GM03348 (cell line): Measurements from ENCODE around the gene ACCSL.

Source experiments
- DNase-seq: peaks from one replicate; pipeline ENCODE4 v3.0.0; 2012; ENCODE audit warnings: low spot score

Gene ACCSL

DNA sequence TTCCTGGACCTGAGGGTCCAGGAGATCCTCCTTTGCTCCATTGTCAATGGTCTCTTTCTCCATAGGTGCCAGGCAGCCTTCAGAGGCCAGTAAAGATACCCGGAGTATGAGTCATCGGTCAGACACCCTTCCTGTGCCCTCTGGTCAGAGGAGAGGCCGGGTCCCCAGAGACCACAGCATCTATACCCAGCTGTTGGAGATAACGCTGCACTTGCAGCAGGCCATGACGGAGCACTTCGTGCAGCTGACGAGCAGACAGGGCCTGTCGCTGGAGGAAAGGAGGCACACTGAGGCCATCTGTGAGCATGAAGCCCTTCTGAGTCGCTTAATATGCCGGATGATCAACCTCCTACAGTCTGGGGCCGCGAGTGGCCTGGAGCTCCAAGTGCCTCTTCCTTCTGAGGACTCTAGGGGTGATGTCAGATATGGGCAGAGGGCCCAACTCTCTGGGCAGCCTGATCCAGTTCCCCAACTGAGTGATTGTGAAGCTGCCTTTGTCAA is at the start of gene ACCSL:
Gene ACCSL, plus strand, starts transcription at position 51 of the 501 bp plus-strand sequence. Its CDS starts 56 bp downstream, at position 107.
- DNase-seq, result no peak

GRCh38 chr11:43998308-43998707 is 49.5 kb upstream of the ACCSL start:
- DNase-seq, result no peak

- no peak for DNase-seq
These were observed 47.0 kb upstream of the ACCSL start for GRCh38 chr11:44000731-44001130.

- DNase-seq, result no peak
These were observed 45.3 kb upstream of the ACCSL start for GRCh38 chr11:44002191-44003093.

- DNase-seq, result peak; percentile 0
These were observed 43.9 kb upstream of the ACCSL start for GRCh38 chr11:44003736-44004451.

- DNase-seq, result no peak
These were observed 43.2 kb upstream of the ACCSL start for GRCh38 chr11:44004452-44005062.

- no peak for DNase-seq
These were observed 42.6 kb upstream of the ACCSL start for GRCh38 chr11:44005063-44005701.

DNA sequence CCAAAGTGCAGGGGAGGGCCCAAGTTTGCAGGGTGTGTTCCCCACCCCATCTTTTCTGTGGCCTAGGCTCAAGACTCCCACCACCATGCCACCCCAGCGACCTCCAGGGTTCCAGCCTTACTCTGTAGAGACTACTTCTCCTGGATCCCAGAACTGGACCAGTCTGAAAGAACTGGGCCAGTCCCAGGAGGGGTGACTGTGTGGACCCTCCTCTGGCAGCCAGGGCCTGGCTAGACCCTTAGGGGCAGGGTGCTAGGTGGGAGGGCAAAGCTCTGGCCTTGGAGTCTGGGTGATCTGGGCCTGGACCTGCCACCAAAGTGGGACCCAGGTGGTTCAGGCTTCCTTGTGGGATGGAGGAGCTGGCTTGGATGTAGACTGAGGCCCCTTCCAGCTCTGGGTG is 41.8 kb upstream of the ACCSL start:
- DNase-seq, result no peak

DNA sequence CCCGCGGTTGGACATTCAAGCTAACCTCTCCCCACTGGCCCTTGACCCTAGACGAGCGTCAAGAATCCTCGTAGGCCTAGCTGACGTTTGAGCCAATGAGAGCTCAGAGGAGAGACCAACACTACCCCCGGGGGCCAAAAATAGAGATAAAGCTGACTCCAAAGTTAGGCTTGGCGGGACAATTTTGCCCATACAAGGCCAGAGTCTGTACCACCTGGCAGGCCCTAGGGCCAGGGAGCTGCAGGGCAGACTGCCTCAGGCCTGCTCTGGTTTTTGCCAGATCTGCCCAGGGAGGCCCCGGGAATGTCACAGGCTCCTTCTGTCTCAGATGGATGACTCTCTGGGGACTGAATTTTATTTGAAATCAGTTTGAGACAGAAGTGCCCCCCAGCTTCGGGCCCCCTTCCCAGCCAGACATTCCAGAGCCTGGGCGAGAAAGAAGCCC is 40.8 kb upstream of the ACCSL start:
- DNase-seq, result no peak

- no peak for DNase-seq
These were observed 40.2 kb upstream of the ACCSL start for GRCh38 chr11:44007481-44008087.

DNA sequence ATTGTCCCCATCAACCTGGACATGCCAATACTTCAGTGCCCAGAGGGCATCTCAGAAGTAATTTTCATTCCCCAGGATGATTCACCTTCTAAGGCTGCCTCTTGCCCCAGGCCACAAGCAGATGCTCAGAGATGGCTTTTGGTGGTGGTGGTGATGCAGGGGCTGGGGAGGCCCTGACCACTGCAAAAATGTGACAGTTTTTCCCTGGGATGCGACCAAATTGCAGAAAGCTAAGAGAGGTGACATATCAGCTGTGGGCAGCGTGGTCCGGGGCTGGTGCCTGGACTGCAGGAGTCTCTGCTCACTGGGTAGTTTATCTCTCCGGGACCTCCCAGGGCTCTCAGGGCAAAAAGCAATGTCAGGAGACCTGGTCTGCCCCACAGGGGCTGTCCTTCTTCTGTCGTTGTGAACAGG is 39.7 kb upstream of the ACCSL start:
- DNase-seq, result no peak

- DNase-seq, result no peak
These were observed 39.1 kb upstream of the ACCSL start for GRCh38 chr11:44008698-44009097.

DNA sequence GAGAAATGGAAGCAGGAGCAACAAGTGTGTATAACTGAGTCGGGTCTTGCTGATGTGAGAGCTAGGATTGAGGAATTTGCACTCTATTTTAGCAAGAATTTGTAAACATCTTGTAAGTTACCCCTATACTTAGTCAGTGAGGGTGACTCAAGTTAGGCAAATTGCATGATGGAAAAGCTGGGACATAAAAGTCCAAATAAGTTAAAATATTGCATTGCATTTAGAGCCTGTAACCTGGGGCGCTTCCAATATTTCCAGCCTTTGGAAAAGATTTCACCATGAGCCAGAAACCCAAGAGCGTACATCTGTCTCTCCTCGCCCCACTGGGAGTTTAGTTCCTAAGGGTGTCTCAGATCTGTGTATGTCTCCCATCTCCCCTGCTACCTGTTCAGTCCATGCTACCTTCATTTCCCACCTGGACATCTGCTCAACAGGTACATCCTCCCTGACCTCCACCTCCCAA is 37.0 kb upstream of the ACCSL start:
- peak; percentile 82 for DNase-seq

GRCh38 chr11:44011797-44012196 is 36.0 kb upstream of the ACCSL start:
- DNase-seq, result peak; percentile 79

- DNase-seq, result peak; percentile 47
These were observed 32.7 kb upstream of the ACCSL start for GRCh38 chr11:44014968-44015623.

DNA sequence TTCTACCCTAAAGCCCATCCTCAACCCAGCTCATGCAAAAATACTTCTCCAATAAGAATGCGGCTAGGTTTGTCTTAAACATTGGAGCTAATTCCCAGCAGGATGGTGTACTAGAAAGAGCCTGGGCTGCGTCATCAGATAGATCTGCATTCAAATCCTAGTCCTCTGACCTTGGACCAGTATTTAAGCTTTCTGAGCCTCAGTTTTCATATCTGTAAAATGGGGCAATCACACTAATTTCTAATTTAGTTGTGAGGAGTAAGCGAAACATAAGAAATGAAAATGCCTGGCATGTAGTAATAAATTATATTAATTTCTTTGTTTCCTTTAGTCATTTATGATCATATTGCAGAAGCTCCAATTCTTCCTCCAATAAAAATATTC is 32.2 kb upstream of the ACCSL start:
- DNase-seq, result no peak

GRCh38 chr11:44016131-44016530 is 31.6 kb upstream of the ACCSL start:
- peak; percentile 91 for DNase-seq

- DNase-seq, result no peak
These were observed 31.0 kb upstream of the ACCSL start for GRCh38 chr11:44016546-44017442.

DNA sequence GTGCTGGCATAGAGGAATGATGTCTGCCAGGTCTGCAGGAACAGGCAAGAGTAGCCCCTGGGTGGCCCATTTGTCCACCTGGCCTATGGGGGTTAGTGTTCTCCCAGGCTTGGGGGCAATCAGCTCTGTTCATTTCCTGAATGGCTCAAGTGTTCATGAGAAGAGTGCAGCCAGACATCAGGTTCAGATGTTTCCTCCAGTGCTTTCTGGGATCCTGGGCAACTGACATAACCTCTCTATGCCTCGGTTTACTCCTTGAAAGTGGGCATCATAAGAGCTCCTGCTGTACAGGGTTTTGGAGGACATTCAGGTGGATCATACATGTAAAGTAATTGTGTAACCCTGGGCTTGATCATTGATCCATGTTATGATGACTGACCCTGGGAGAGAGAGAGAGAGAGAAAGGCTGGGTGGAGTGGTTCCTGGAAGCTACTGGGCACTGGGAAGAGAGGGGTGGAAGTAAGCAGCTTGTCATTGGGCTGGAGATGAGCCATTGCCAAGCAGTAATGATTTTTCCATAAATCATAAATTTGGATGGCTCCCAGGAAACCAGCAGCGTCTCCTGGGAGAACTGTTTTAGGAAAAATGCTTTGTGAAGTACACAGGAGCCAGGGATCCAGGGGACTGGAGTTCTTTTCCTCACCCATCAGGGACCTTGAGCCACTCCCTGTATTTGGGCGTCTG is 30.2 kb upstream of the ACCSL start:
- DNase-seq, result peak; percentile 46
